ENCODE measurements around the gene TDRD9. TPM values are rescaled to one million over a fixed set of nuclear protein-coding genes. Genes with fewer than 3 reads are reported as not detected.

TDRD9 gene
- total RNA-seq, result 6.5 and 7.3 TPM in 2 replicates

GRCh38 chr14:103928011-103928890 is at the start of gene TDRD9:
TDRD9 (plus strand) TSS chr14:103928456; CDS start chr14:103928510, 54 bp downstream.
- Histone ChIP-seq H3K27me3 (ENCODE audit: control insufficient read depth, insufficient read depth, low read length) (no peaks in the 10 kb centered on the region), H3K4me3 (ENCODE audit: low read depth, low read length) (no peak within 1 kb of the TSS), H3K36me3 (ENCODE audit: control insufficient read depth, insufficient read depth, low read length) (no peaks in the 10 kb centered on the region)
- TF ChIP-seq CTCF (IDR thresholded peaks at IDR 0.05; ENCODE audit: insufficient read depth, low read length, poor library complexity, severe bottlenecking), result no peak
- DNase-seq (ENCODE audit: low read depth), result no peak

GRCh38 chr14:103879118-103879569 is 49.1 kb upstream of the TDRD9 start:
- DNase-seq (ENCODE audit: low read depth), result no peak
- Histone ChIP-seq H3K27me3 (ENCODE audit: control insufficient read depth, insufficient read depth, low read length) (no peaks in the 10 kb centered on the region), H3K36me3 (ENCODE audit: control insufficient read depth, insufficient read depth, low read length) (no peaks in the 10 kb centered on the region), H3K4me3 (ENCODE audit: low read depth, low read length) (no peak overlapping the region)
- TF ChIP-seq CTCF (IDR thresholded peaks at IDR 0.05; ENCODE audit: insufficient read depth, low read length, poor library complexity, severe bottlenecking), result no peak

- peak; percentile 53 for DNase-seq (ENCODE audit: low read depth)
- H3K27me3 ChIP-seq (ENCODE audit: control insufficient read depth, insufficient read depth, low read length), result no peaks in the 10 kb centered on the region
- no peaks in the 10 kb centered on the region for H3K36me3 ChIP-seq (ENCODE audit: control insufficient read depth, insufficient read depth, low read length)
- no peak for TF ChIP-seq CTCF (IDR thresholded peaks at IDR 0.05; ENCODE audit: insufficient read depth, low read length, poor library complexity, severe bottlenecking)
- H3K4me3 ChIP-seq (ENCODE audit: low read depth, low read length), result peak overlapping the region; percentile 6
These were observed 48.5 kb upstream of the TDRD9 start for GRCh38 chr14:103879570-103880347.

GRCh38 chr14:103880348-103881267 is 47.6 kb upstream of the TDRD9 start:
- Histone ChIP-seq H3K36me3 (ENCODE audit: control insufficient read depth, insufficient read depth, low read length) (no peaks in the 10 kb centered on the region), H3K4me3 (ENCODE audit: low read depth, low read length) (no peak overlapping the region), H3K27me3 (ENCODE audit: control insufficient read depth, insufficient read depth, low read length) (peaks cover 1% of the 10 kb centered on the region)
- TF ChIP-seq CTCF (IDR thresholded peaks at IDR 0.05; ENCODE audit: insufficient read depth, low read length, poor library complexity, severe bottlenecking), result no peak
- peak; percentile 34 for DNase-seq (ENCODE audit: low read depth)
